Psoas muscle (tissue), 8 donors: ENCODE measurements around the gene ICAM2. TPM values are rescaled to one million over a fixed set of nuclear protein-coding genes. Genes with fewer than 3 reads are reported as not detected.

Experiments
- ATAC-seq, 4 donors: fragments of 200-7000 bp; cut with Tn5 transposase; one replicate each; pipeline ENCODE4 v1.9.1; 2020; ENCODE audit warnings: moderate library complexity in 3 of 4, mild to moderate bottlenecking in 2 of 4
- DNase-seq, 2 donors: peaks; one replicate each; pipeline ENCODE4 v3.0.0-alpha.2; 2020
- H3K27ac ChIP-seq: fragments of 200-600 bp; one replicate; pipeline ENCODE4 v1.8.0; 2022
- H3K27me3 ChIP-seq, 3 donors: fragments of 200-600 bp in 1 of 3; one replicate each; pipeline versions ENCODE4 v1.6.1 to v1.8.0; 2013 to 2022; ENCODE audit warnings: low read length in 2 of 3, mild to moderate bottlenecking in 2 of 3, moderate library complexity in 1 of 3; ENCODE audit not compliant: insufficient read depth in 3 of 3
- H3K36me3 ChIP-seq, 2 donors: fragments of 200-600 bp in 1 of 2; one replicate each; pipeline versions ENCODE4 v1.6.1 to v1.8.0; 2013 to 2022; ENCODE audit warnings: low read depth in 1 of 2, mild to moderate bottlenecking in 1 of 2, moderate library complexity in 1 of 2; ENCODE audit not compliant: insufficient read depth in 1 of 2
- H3K4me1 ChIP-seq: fragments of 200-600 bp; one replicate; pipeline ENCODE4 v1.8.0; 2022
- H3K4me3 ChIP-seq: fragments of 200-600 bp; one replicate; pipeline ENCODE4 v1.8.0; 2022; ENCODE audit warnings: mild to moderate bottlenecking
- H3K9me3 ChIP-seq: fragments of 200-600 bp; one replicate; pipeline ENCODE4 v1.8.0; 2022
- CTCF ChIP-seq: fragments of 200-600 bp; IDR thresholded peaks from one replicate; pipeline ENCODE4 v1.8.0; 2022; ENCODE audit warnings: antibody characterized with exemption
- WGBS, 3 donors: extraction: QIAGEN DNeasy Blood & Tissue Kit; methylation state at CpG; one replicate each; pipeline versions ENCODE4 v1.1.6 to v1.1.7; 2013; 5-methylcytosine and 5-hydroxymethylcytosine counted together
- intact Hi-C, 2 donors: fragments of 100-400 bp; cut with DNase I; formaldehyde crosslinking; loops; one replicate each; pipeline versions ENCODE4 v1.11.0 to v1.14.2; 2022
- polyA plus RNA-seq, 3 donors: library from polyadenylated mRNA; stranded (reverse); fragments of 200-250 nt; gene quantifications; one replicate each; pipeline ENCODE4 v1.2.3, GENCODE V29; 2013
- total RNA-seq, 4 donors: library from RNA; stranded (reverse); fragmentation: NEBNext Ultra II Directional in 2 of 4; extraction: Animal tissue kit (Norgen Biotek cat#: 25700) in 2 of 4; gene quantifications; one replicate each; pipeline versions ENCODE4 v1.2.1 to v1.2.4, GENCODE V29; 2021 to 2023
- donor health status: healthy with polysubstance abuse.
- donor health status: DM: no; HTN: no; CAD: no; lungs with moderate emphysema.
- donor health status: Bipolar disorder and iron deficiency.
- donor health status: healthy.
- donor health status: DM: yes; HTN: yes; CAD: no.
- donor health status: DM: no; HTN: no; CAD: no.
- donor health status: DM: no; HTN: no; CAD: no.
- donor health status: DM: yes; HTN: yes; CAD: no.

The ICAM2 gene
- total and polyA plus RNA-seq, 7 donors: 20.4 to 50.0 (median 27.0) TPM

- DNase-seq: no peak
- peaks cover 0 to 66% of the 10 kb centered on the region in 2 donors for H3K36me3 ChIP-seq
- intact Hi-C loops: no loop called here
- no peak overlapping the region for H3K4me3 ChIP-seq
- H3K27me3 ChIP-seq: no peaks in the 10 kb centered on the region
- 21 to 24% (median 23%) methylated on average over 5 to 7 of the region's 7 CpGs for WGBS, 3 donors
- H3K9me3 ChIP-seq: no peaks in the 10 kb centered on the region
- no peak for TF ChIP-seq CTCF
- H3K27ac ChIP-seq: peak overlapping the region; percentile 89
- ATAC-seq: no peak
- H3K4me1 ChIP-seq: peaks cover 63% of the 10 kb centered on the region
Observed at GRCh38 chr17:63960430-63960829, 60.0 kb downstream of the ICAM2 start.

DNA sequence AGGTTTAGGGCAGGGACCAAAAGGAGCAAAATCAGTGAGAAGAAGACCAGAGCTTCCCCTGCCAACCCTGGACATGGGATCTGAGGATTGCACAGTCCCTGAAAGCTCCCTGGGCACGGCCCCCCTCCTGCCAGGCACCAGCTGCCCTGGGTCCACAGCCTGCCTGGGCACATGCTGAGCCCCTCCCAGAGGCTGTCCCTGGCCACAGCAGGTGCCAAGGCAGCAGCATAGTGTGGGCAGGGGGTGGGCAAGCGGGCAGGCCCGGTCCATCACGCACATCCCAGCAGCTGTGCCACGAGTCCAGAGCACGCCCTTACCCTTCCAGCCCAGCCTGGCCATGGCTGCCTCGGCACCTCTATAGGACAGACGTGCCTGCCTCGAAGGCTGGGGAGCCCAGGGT, 60.4 kb downstream of the ICAM2 start:
- WGBS, 3 donors: 23 to 39% (median 30%) methylated on average over 6 to 9 of the region's 9 CpGs
- Histone ChIP-seq H3K27ac (peak overlapping the region; percentile 89), H3K27me3 (no peaks in the 10 kb centered on the region), H3K9me3 (no peaks in the 10 kb centered on the region), H3K36me3 (peaks cover 0 to 66% of the 10 kb centered on the region in 2 donors), H3K4me1 (peaks cover 68% of the 10 kb centered on the region), H3K4me3 (no peak overlapping the region)
- intact Hi-C loops: no loop called here
- ATAC-seq (peak; percentile 70 to 88 (median 73)), DNase-seq (peak; percentile 70 to 93)
- TF ChIP-seq CTCF: no peak

- WGBS, 3 donors: 87 to 94% (median 93%) methylated on average over 5 of the region's 5 CpGs
- Histone ChIP-seq H3K9me3 (no peaks in the 10 kb centered on the region), H3K4me3 (no peak overlapping the region), H3K27me3 (no peaks in the 10 kb centered on the region), H3K27ac (peak overlapping the region; percentile 82), H3K36me3 (peaks cover 0 to 72% of the 10 kb centered on the region in 2 donors), H3K4me1 (peaks cover 65% of the 10 kb centered on the region)
- ATAC-seq: peak in 1 of 4 donors; percentile 9
- TF ChIP-seq CTCF: no peak
- intact Hi-C loops: no loop called here
- no peak for DNase-seq
Observed at GRCh38 chr17:63956296-63956920, 64.0 kb downstream of the ICAM2 start.

- no peak overlapping the region for H3K4me3 ChIP-seq
- no peak for TF ChIP-seq CTCF
- intact Hi-C loops: loop anchor here in 1 of 2 donors (2.0 kb wide), 1 partner anchor 31 kb away; no protein-coding TSS in a partner anchor
- peaks cover 0 to 78% of the 10 kb centered on the region in 2 donors for H3K36me3 ChIP-seq
- H3K27ac ChIP-seq: peak overlapping the region; percentile 82
- no peaks in the 10 kb centered on the region for H3K9me3 ChIP-seq
- no peaks in the 10 kb centered on the region for H3K27me3 ChIP-seq
- WGBS, 3 donors: 40 to 60% (median 52%) methylated on average over 4 of the region's 4 CpGs
- no peak for ATAC-seq
- no peak for DNase-seq
- peaks cover 71% of the 10 kb centered on the region for H3K4me1 ChIP-seq
Observed at GRCh38 chr17:63955791-63956190, 64.6 kb downstream of the ICAM2 start.
